Mammary epithelial cell (primary cell): Measurements from ENCODE around the gene EFNA5.

Experiments used
- CTCF ChIP-seq, 2 donors: IDR thresholded peaks in 1 of 2; conservative IDR thresholded peaks in 1 of 2; 2 replicates each; pipeline ENCODE4 v1.5.1; 2011 to 2012; ENCODE audit warnings: inconsistent platforms in 2 of 2, low read length in 2 of 2, mild to moderate bottlenecking in 2 of 2, control low read depth in 1 of 2, low read depth in 1 of 2; ENCODE audit not compliant: insufficient read depth in 1 of 2; ENCODE audit errors: extremely low read depth in 1 of 2
- EZH2 ChIP-seq: IDR thresholded peaks from 2 replicates; pipeline ENCODE4 v1.6.1; 2012; ENCODE audit warnings: low read length, inconsistent platforms, borderline replicate concordance

GRCh38 chr5:107393851-107394250 is 276.9 kb downstream of the EFNA5 start:
- TF ChIP-seq EZH2: no peak
- TF ChIP-seq CTCF (conservative IDR thresholded peaks at IDR 0.05 in 1 of 2, IDR thresholded peaks at IDR 0.05 in 1 of 2; ENCODE audit: extremely low read depth in 1 of 2, insufficient read depth in 1 of 2, low read depth in 1 of 2, low read length in 2 of 2): no peak
